Fibroblast of mammary gland (primary cell): ENCODE data around the gene HOXA13.
A peak's percentile ranks its signal among the peaks of the same experiment; 100 is the strongest.

Experiments
- DNase-seq: peaks from one replicate; pipeline ENCODE4 v3.0.0-alpha.2; 2010; ENCODE audit warnings: low read depth
- H3K4me3 ChIP-seq: 2 replicates; pipeline ENCODE4 v1.5.1; 2011; ENCODE audit warnings: low read depth, mild to moderate bottlenecking, low read length, moderate library complexity; ENCODE audit not compliant: control insufficient read depth
- TF ChIP-seq, protein P1 (sequence below): conservative IDR thresholded peaks from 2 replicates; pipeline ENCODE4 v1.5.1; 2011; ENCODE audit warnings: low read depth, low read length, inconsistent platforms; ENCODE audit not compliant: control insufficient read depth, insufficient read depth

HOXA13 gene

DNA sequence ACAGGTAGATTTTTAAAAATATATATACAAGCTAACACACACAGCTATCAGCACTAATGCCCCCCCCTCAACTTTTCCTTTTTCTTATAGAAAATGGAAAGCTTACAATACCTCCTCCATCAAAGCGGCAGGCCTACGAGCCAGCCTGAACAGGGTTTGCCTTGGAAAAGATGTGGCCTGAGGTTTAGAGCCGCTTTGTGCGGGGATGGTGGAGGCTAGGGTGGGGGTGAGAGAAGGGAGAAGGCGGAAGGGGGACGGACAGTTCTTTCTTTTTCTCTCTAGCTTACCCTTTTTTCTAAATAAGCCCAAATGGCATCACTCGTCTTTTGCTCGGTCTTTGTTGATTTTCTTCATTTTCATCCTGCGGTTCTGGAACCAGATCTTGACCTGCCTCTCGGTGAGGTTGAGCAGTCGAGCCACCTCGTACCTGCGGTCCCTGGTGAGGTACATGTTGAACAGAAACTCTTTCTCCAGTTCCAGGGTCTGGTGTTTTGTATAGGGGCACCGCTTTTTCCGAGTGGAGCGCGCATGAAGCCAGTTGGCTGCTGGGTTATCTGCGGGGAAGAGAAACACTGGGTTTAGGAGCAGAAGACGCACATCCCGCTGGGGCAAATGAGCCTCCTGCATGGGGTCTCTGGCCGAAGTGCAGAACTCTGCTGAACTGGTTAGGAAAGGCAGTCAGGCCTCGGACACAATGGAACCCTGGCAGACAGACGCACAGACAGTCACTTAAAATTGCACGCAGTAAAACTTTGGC is 36.4 kb downstream of the HOXA13 start:
- peak; percentile 28 for DNase-seq
- peak overlapping the region; percentile 77 for H3K4me3 ChIP-seq
- TF ChIP-seq, protein P1, sequence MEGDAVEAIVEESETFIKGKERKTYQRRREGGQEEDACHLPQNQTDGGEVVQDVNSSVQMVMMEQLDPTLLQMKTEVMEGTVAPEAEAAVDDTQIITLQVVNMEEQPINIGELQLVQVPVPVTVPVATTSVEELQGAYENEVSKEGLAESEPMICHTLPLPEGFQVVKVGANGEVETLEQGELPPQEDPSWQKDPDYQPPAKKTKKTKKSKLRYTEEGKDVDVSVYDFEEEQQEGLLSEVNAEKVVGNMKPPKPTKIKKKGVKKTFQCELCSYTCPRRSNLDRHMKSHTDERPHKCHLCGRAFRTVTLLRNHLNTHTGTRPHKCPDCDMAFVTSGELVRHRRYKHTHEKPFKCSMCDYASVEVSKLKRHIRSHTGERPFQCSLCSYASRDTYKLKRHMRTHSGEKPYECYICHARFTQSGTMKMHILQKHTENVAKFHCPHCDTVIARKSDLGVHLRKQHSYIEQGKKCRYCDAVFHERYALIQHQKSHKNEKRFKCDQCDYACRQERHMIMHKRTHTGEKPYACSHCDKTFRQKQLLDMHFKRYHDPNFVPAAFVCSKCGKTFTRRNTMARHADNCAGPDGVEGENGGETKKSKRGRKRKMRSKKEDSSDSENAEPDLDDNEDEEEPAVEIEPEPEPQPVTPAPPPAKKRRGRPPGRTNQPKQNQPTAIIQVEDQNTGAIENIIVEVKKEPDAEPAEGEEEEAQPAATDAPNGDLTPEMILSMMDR: no peak

- DNase-seq: peak; percentile 24
- peak overlapping the region; percentile 77 for H3K4me3 ChIP-seq
- TF ChIP-seq, protein P1: no peak
These were observed 37.2 kb downstream of the HOXA13 start for GRCh38 chr7:27162561-27163287.

DNA sequence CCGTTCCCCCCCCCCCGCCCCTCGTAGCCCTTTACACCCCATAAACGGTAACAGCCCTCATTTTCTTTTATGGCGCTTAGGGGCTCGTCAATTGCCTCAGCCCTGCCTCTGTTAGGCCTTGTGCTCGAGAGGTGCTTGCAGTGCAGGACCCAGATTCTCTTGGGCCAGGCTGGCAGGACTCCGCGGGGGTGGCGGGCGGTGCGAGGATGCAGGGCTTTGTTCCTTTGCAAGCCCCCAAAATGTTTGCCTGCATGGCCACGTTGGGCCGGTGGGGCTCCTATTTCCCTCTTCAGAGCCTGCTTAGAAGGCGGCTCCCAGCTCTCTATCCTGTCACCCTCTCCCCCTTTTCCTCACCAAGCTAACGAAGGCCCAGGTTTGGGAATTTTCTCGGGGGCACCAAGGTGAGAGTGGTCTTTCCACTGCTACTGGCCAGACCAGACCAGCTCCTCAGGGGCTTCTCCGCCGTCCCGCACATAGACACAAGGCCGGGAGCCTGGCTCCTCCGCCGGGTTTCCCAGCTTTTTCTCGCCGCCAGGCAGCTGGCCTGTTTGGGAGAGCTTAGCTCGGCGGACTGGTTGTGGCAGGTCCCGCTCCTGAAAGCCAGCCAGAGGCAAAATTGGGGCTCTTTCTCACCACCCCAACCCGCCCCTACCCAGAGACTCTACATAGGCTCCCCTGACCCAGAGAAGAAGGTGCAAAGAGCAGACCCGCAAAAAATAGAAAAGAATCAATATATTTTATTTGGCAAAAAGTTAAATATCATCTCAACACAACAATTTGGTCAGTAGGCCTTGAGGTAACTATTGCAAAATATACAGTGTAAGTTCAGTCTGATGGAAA is 38.0 kb downstream of the HOXA13 start:
- peak overlapping the region; percentile 77 for H3K4me3 ChIP-seq
- TF ChIP-seq, protein P1: no peak
- peak; percentile 32 for DNase-seq

DNA sequence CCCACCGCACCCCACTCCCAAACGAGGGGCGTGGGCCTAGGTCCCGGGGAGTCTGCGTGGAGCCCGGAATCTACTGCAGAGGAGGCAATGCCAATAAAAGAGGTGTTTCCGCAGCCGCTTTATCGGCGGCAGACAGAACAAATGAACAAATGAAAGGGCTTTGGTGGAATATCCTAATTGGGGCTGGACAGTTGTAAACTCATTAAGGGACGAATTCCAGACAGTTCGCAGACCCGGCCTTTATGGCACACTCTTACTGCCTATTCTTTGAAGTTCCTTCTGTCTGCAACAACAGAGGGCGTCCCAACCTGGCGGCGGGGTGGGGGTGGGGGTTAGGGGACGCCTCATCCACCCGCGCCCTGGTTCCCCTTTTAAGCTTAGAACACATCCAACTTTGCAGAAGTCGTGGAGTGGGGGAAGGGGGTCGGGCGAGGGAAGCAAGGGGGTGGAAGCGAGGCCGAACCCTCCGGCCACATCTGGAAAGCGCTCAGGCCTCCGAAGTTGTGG is 38.6 kb downstream of the HOXA13 start:
- H3K4me3 ChIP-seq: peak overlapping the region; percentile 77
- peak; percentile 46 for DNase-seq
- TF ChIP-seq, protein P1: no peak

DNA sequence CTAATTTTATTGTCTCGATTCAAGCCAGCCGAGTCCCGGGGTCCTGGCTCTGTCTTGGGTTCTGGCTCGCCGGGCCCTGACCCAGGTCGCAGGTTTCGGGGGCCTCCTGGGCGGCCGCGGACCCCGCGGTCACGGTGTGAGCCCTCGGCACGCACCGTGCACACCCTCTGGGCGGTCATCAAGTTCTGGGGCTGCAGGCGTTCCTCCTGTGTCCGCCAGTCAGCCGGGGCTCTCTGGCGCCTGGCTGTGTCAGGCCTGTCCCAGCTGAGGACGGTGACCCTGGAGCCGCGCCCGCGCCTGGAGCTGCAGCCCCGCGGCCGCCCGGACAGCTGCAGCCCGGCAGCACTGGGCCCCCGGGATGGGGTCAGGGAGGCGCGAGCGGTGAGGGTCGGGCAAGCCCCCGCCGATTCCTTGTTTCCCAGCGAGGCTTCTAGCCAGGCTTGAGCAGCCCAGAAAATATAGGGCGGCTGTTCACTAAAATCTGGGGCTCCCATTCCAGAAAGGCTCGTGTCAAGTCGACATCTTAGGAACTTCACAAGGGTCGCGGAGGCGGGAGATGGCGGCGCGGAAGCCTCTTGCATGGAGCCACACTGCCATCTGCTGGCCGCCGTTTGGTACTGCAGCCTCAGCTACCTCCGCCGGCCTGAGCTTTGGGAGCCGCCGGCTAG is 39.2 kb downstream of the HOXA13 start:
- TF ChIP-seq, protein P1: peak; percentile 80
- peak; percentile 86 for DNase-seq
- H3K4me3 ChIP-seq: peak overlapping the region; percentile 77

- no peak for DNase-seq
- TF ChIP-seq, protein P1: no peak
- H3K4me3 ChIP-seq: peak overlapping the region; percentile 77
These were observed 39.7 kb downstream of the HOXA13 start for GRCh38 chr7:27160145-27160545.
